WTC11 (cell line): ENCODE measurements around the gene CCDC180. TPM values are rescaled to one million over a fixed set of nuclear protein-coding genes. Genes with fewer than 3 reads are reported as not detected.

Source experiments
- ATAC-seq: fragments of 200-7000 bp; cut with Tn5 transposase; 2 replicates; pipeline ENCODE4 v1.10.0; 2021; ENCODE audit warnings: mild to moderate bottlenecking, moderate library complexity
- CTCF ChIA-PET: fragments of 300-600 bp; sonication (Branson Sonifier 250); formaldehyde crosslinking; loops from one replicate; lab custom pipeline; 2021; ENCODE audit warnings: antibody characterized with exemption; lab: Charles Lee
- POLR2A ChIA-PET: fragments of 350-600 bp; sonication (Branson Sonifier 250); formaldehyde crosslinking; loops from one replicate; lab custom pipeline; 2021; ENCODE audit warnings: antibody characterized with exemption; lab: Charles Lee
- DNase-seq: peaks from one replicate; pipeline ENCODE4 v3.0.0; 2021; ENCODE audit warnings: low spot score
- H3K27ac Mint-ChIP-seq: 2 replicates; pipeline ENCODE4 v1.8.0; 2021; ENCODE audit warnings: mixed read lengths
- H3K27me3 Mint-ChIP-seq: 2 replicates; pipeline ENCODE4 v1.8.0; 2021; ENCODE audit warnings: low read depth, mild to moderate bottlenecking, moderate library complexity, mixed read lengths
- H3K36me3 Mint-ChIP-seq: 2 replicates; pipeline ENCODE4 v1.8.0; 2021; ENCODE audit warnings: mixed read lengths
- H3K4me1 Mint-ChIP-seq: 2 replicates; pipeline ENCODE4 v1.8.0; 2022; ENCODE audit warnings: mixed read lengths
- H3K4me3 Mint-ChIP-seq: 2 replicates; pipeline ENCODE4 v1.8.0; 2021; ENCODE audit warnings: mild to moderate bottlenecking, moderate library complexity, mixed read lengths
- H3K9me3 Mint-ChIP-seq: 2 replicates; pipeline ENCODE4 v1.8.0; 2021; ENCODE audit warnings: mixed read lengths
- AFF4 ChIP-seq: sonication (generic); formaldehyde crosslinking; IDR thresholded peaks from 2 replicates; pipeline ENCODE4 v1.8.1; 2023; ENCODE audit warnings: mild to moderate bottlenecking, missing genetic modification reagents, borderline replicate concordance
- CBFB ChIP-seq: sonication (generic); formaldehyde crosslinking; IDR thresholded peaks from 2 replicates; pipeline ENCODE4 v1.8.1; 2022; ENCODE audit warnings: mild to moderate bottlenecking, low read depth, missing genetic modification reagents
- CREM ChIP-seq: sonication (generic); formaldehyde crosslinking; IDR thresholded peaks from 2 replicates; pipeline ENCODE4 v1.8.1; 2022; ENCODE audit warnings: mild to moderate bottlenecking, missing genetic modification reagents, moderate library complexity
- E2F5 ChIP-seq: sonication (generic); formaldehyde crosslinking; IDR thresholded peaks from 2 replicates; pipeline ENCODE4 v1.8.1; 2022; ENCODE audit warnings: mild to moderate bottlenecking, moderate library complexity, missing genetic modification reagents
- EMX1 ChIP-seq: fragments of 250-450 bp; sonication (Bioruptor Pico); IDR thresholded peaks from 2 replicates; pipeline ENCODE4 v1.8.0; 2021; ENCODE audit warnings: mild to moderate bottlenecking
- ERG ChIP-seq: fragments of 250-450 bp; sonication (Bioruptor Pico); IDR thresholded peaks from 2 replicates; pipeline ENCODE4 v1.8.0; 2021; ENCODE audit warnings: mild to moderate bottlenecking
- FOXP4 ChIP-seq: sonication (generic); formaldehyde crosslinking; IDR thresholded peaks from 2 replicates; pipeline ENCODE4 v1.8.0; 2022; ENCODE audit warnings: mild to moderate bottlenecking, missing genetic modification reagents
- GABPB1 ChIP-seq: sonication (generic); formaldehyde crosslinking; IDR thresholded peaks from 2 replicates; pipeline ENCODE4 v1.8.1; 2023; ENCODE audit warnings: mild to moderate bottlenecking, missing genetic modification reagents
- GRHL2 ChIP-seq: fragments of 250-450 bp; sonication (Bioruptor Pico); IDR thresholded peaks from 2 replicates; pipeline ENCODE4 v1.8.0; 2022; ENCODE audit warnings: mild to moderate bottlenecking, moderate library complexity; ENCODE audit not compliant: insufficient replicate concordance, severe bottlenecking
- OVOL2 ChIP-seq: fragments of 250-450 bp; sonication (Bioruptor Pico); IDR thresholded peaks from 2 replicates; pipeline ENCODE4 v1.9.0; 2021; ENCODE audit warnings: mild to moderate bottlenecking, borderline replicate concordance
- SMAD3 ChIP-seq: sonication (generic); formaldehyde crosslinking; IDR thresholded peaks from 2 replicates; pipeline ENCODE4 v1.8.0; 2022; ENCODE audit warnings: missing genetic modification reagents, mild to moderate bottlenecking, borderline replicate concordance
- SMAD4 ChIP-seq: sonication (generic); formaldehyde crosslinking; IDR thresholded peaks from 2 replicates; pipeline ENCODE4 v1.8.0; 2022; ENCODE audit warnings: mild to moderate bottlenecking, missing genetic modification reagents
- USF2 ChIP-seq: sonication (generic); formaldehyde crosslinking; IDR thresholded peaks from 2 replicates; pipeline ENCODE4 v1.8.1; 2023; ENCODE audit warnings: mild to moderate bottlenecking, missing genetic modification reagents, moderate library complexity
- ZNF232 ChIP-seq: sonication (generic); formaldehyde crosslinking; IDR thresholded peaks from 2 replicates; pipeline ENCODE4 v1.8.0; 2022; ENCODE audit warnings: mild to moderate bottlenecking, missing genetic modification reagents
- ZNF317 ChIP-seq: sonication (generic); formaldehyde crosslinking; IDR thresholded peaks from 2 replicates; pipeline ENCODE4 v1.8.1; 2023; ENCODE audit warnings: low read depth, mild to moderate bottlenecking, moderate library complexity, missing genetic modification reagents, borderline replicate concordance
- ZNF416 ChIP-seq: fragments of 250-450 bp; sonication (Bioruptor Pico); IDR thresholded peaks from 2 replicates; pipeline ENCODE4 v1.9.0; 2021; ENCODE audit warnings: mild to moderate bottlenecking, inconsistent platforms
- total RNA-seq: library from RNA; stranded (reverse); gene quantifications from 3 replicates; pipeline ENCODE4 v1.2.3, GENCODE V29; 2021
- TF ChIP-seq, protein P1 (sequence below): fragments of 250-450 bp; sonication (Bioruptor Pico); IDR thresholded peaks from 2 replicates; pipeline ENCODE4 v2.1.2; 2022; ENCODE audit warnings: mild to moderate bottlenecking, moderate library complexity
- TF ChIP-seq, protein P2 (sequence below): sonication (generic); formaldehyde crosslinking; IDR thresholded peaks from 2 replicates; pipeline ENCODE4 v1.8.0; 2022; ENCODE audit warnings: missing genetic modification reagents

The CCDC180 gene
- total RNA-seq, 1 experiment from 2014 or later, result 6.5 TPM

- POLR2A ChIA-PET, result no interaction called here
- no peaks in the 10 kb centered on the region for H3K27me3 Mint-ChIP-seq
- DNase-seq (no peak), ATAC-seq (no peak)
- H3K4me1 Mint-ChIP-seq, result no peaks in the 10 kb centered on the region; the same call in 1 of the 2 replicates
- no peaks in the 10 kb centered on the region for H3K9me3 Mint-ChIP-seq
- TF ChIP-seq FOXP4 (CRISPR knock-in tag) (no peak), EMX1 (CRISPR knock-in tag) (no peak), USF2 (no peak), GABPB1 (CRISPR knock-in tag) (no peak), SMAD4 (CRISPR knock-in tag) (no peak), CREM (CRISPR knock-in tag) (no peak), E2F5 (CRISPR knock-in tag) (no peak), AFF4 (CRISPR knock-in tag) (no peak), SMAD3 (CRISPR knock-in tag) (no peak), OVOL2 (CRISPR knock-in tag) (no peak), CBFB (no peak)
- TF ChIP-seq, protein P1, sequence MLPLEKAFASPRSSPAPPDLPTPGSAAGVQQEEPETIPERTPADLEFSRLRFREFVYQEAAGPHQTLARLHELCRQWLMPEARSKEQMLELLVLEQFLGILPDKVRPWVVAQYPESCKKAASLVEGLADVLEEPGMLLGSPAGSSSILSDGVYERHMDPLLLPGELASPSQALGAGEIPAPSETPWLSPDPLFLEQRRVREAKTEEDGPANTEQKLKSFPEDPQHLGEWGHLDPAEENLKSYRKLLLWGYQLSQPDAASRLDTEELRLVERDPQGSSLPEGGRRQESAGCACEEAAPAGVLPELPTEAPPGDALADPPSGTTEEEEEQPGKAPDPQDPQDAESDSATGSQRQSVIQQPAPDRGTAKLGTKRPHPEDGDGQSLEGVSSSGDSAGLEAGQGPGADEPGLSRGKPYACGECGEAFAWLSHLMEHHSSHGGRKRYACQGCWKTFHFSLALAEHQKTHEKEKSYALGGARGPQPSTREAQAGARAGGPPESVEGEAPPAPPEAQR, result no peak
- no peak overlapping the region for H3K27ac Mint-ChIP-seq
- peaks cover 4% of the 10 kb centered on the region; the same call in 1 of the 2 replicates for H3K36me3 Mint-ChIP-seq
- CTCF ChIA-PET, result interaction anchor here (0.6 kb wide), 1 partner anchor 8 kb away, joined by 3 read pairs; the partner anchor contains the start of gene CCDC180
- H3K4me3 Mint-ChIP-seq, result no peak overlapping the region
Observed at GRCh38 chr9:97315550-97315949, 8.1 kb downstream of the CCDC180 start.

- H3K4me1 Mint-ChIP-seq, result no peaks in the 10 kb centered on the region; the same call in 1 of the 2 replicates
- H3K9me3 Mint-ChIP-seq, result no peaks in the 10 kb centered on the region
- ATAC-seq, result no peak
- no peak overlapping the region for H3K27ac Mint-ChIP-seq
- H3K36me3 Mint-ChIP-seq, result peaks cover 4% of the 10 kb centered on the region; the same call in 1 of the 2 replicates
- H3K4me3 Mint-ChIP-seq, result no peak overlapping the region
- H3K27me3 Mint-ChIP-seq, result no peaks in the 10 kb centered on the region
- ChIA-PET CTCF (no interaction called here), POLR2A (interaction anchor here (1.0 kb wide), 1 partner anchor 10 kb away, joined by 3 read pairs; the partner anchor contains the start of gene CCDC180)
- no peak for DNase-seq
- TF ChIP-seq, protein P2, sequence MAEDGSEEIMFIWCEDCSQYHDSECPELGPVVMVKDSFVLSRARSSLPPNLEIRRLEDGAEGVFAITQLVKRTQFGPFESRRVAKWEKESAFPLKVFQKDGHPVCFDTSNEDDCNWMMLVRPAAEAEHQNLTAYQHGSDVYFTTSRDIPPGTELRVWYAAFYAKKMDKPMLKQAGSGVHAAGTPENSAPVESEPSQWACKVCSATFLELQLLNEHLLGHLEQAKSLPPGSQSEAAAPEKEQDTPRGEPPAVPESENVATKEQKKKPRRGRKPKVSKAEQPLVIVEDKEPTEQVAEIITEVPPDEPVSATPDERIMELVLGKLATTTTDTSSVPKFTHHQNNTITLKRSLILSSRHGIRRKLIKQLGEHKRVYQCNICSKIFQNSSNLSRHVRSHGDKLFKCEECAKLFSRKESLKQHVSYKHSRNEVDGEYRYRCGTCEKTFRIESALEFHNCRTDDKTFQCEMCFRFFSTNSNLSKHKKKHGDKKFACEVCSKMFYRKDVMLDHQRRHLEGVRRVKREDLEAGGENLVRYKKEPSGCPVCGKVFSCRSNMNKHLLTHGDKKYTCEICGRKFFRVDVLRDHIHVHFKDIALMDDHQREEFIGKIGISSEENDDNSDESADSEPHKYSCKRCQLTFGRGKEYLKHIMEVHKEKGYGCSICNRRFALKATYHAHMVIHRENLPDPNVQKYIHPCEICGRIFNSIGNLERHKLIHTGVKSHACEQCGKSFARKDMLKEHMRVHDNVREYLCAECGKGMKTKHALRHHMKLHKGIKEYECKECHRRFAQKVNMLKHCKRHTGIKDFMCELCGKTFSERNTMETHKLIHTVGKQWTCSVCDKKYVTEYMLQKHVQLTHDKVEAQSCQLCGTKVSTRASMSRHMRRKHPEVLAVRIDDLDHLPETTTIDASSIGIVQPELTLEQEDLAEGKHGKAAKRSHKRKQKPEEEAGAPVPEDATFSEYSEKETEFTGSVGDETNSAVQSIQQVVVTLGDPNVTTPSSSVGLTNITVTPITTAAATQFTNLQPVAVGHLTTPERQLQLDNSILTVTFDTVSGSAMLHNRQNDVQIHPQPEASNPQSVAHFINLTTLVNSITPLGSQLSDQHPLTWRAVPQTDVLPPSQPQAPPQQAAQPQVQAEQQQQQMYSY, result no peak
- TF ChIP-seq GRHL2 (CRISPR knock-in tag) (no peak), GABPB1 (CRISPR knock-in tag) (no peak), OVOL2 (CRISPR knock-in tag) (no peak), ZNF317 (no peak), USF2 (no peak), ZNF232 (CRISPR knock-in tag) (no peak), ZNF416 (CRISPR knock-in tag) (no peak), ERG (CRISPR knock-in tag) (no peak)
Observed at GRCh38 chr9:97316904-97317303, 9.4 kb downstream of the CCDC180 start.
